ENCODE results near the gene SLC6A18. TPM values are rescaled to one million over a fixed set of nuclear protein-coding genes. Genes with fewer than 3 reads are reported as not detected.

The SLC6A18 gene
- total RNA-seq, 4 donors from 2014 or later: not detected

DNA sequence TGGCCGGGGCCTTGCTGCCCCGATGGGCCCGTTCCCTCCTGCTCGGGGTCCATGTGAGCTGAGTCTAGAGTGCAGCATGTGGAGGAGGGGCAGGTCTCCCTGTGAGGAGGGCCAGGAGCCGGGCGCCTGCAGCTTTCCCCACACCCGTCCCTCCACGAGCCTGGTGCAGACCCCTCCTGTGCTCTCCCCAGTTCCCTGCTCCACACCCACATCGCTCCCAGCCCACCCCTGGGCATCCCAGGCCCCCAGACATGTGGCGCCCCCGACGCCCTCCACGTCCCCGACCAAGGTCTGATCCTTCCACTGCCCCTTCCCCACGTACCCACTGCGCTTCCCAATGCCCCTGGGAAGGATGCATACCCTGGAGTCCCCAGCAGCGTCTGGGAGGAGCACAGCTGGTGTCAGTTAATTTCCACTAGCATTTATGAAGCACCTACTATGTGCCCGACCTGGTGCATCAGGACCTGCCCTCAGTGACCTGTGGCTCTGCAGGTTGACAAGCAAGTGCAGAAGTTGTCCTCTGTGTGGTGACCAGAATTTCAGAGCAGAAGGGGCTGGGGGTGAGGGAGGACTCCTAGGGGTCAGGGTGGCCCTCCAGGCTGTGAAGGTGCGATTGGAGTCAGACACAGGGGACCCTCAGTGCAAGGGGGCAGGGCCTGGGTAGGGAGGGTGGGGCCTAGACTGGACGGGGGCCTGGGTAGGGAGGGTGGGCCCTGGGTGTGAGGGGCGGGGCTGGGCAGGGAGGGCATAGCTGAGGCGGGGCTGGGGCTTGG, 10.8 kb upstream of the SLC6A18 start:
- no peak for ATAC-seq
- Histone ChIP-seq H3K27me3 (peaks cover 55% of the 10 kb centered on the region), H3K27ac (no peak overlapping the region), H3K9me3 (no peaks in the 10 kb centered on the region), H3K4me1 (no peaks in the 10 kb centered on the region), H3K36me3 (no peaks in the 10 kb centered on the region), H3K4me3 (no peak overlapping the region)
- WGBS, 2 donors (ENCODE audit: low coverage in 1 of 2): 66% methylated on average over 6 of the region's 22 CpGs; no CpG with 5 or more reads in 1 of the 2 donors
- TF ChIP-seq EP300 (IDR thresholded peaks at IDR 0.05) (no peak), POLR2A (IDR thresholded peaks at IDR 0.05) (no peak), CTCF (IDR thresholded peaks at IDR 0.05) (no peak), POLR2AphosphoS5 (IDR thresholded peaks at IDR 0.05) (no peak)

GRCh38 chr5:1214936-1215220, 10.3 kb upstream of the SLC6A18 start:
- WGBS, 2 donors (ENCODE audit: low coverage in 1 of 2): 74 to 100% methylated on average over 1 to 2 of the region's 2 CpGs
- Histone ChIP-seq H3K27me3 (peaks cover 60% of the 10 kb centered on the region), H3K4me3 (no peak overlapping the region), H3K27ac (no peak overlapping the region), H3K36me3 (no peaks in the 10 kb centered on the region), H3K9me3 (no peaks in the 10 kb centered on the region), H3K4me1 (no peaks in the 10 kb centered on the region)
- no peak for ATAC-seq
- TF ChIP-seq CTCF (IDR thresholded peaks at IDR 0.05) (no peak), EP300 (IDR thresholded peaks at IDR 0.05) (no peak), POLR2AphosphoS5 (IDR thresholded peaks at IDR 0.05) (no peak), POLR2A (IDR thresholded peaks at IDR 0.05) (no peak)

- WGBS, 2 donors (ENCODE audit: low coverage in 1 of 2): 91% methylated on average over 9 to 13 of the region's 23 CpGs
- no peaks in the 10 kb centered on the region for H3K9me3 ChIP-seq
- H3K4me3 ChIP-seq: no peak overlapping the region
- no peak overlapping the region for H3K27ac ChIP-seq
- H3K4me1 ChIP-seq: no peaks in the 10 kb centered on the region
- ATAC-seq: no peak
- H3K36me3 ChIP-seq: no peaks in the 10 kb centered on the region
- TF ChIP-seq EP300 (IDR thresholded peaks at IDR 0.05) (no peak), POLR2A (IDR thresholded peaks at IDR 0.05) (no peak), CTCF (IDR thresholded peaks at IDR 0.05) (no peak), POLR2AphosphoS5 (IDR thresholded peaks at IDR 0.05) (no peak)
- peaks cover 65% of the 10 kb centered on the region for H3K27me3 ChIP-seq
These were observed 9.7 kb upstream of the SLC6A18 start for GRCh38 chr5:1215320-1216096.

DNA sequence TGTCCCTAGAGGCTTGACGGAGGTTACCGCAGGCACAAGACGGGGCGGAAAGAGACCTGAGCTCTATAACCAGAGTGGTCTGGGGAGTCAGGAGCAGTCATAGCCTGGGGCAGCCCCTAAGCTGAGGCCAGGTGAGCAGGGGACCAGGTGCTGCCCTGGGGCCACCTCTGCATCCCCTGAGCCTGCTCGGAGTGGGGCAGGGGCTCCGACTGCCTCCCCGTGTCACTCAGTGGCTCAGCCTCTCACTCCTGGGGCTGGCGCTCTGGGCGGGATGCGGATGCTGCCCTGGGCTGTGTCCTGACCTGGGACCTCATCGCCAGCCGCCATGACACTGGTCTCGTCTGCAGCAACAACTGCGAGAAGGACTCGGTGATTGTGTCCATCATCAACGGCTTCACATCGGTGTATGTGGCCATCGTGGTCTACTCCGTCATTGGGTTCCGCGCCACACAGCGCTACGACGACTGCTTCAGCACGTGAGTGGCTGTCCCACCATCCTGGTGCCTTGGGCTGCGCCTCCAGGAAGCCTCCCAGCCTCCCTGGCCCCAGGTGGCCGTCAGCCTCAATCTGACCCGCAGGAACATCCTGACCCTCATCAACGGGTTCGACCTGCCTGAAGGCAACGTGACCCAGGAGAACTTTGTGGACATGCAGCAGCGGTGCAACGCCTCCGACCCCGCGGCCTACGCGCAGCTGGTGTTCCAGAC, 8.8 kb upstream of the SLC6A18 start:
- Histone ChIP-seq H3K4me3 (no peak overlapping the region), H3K36me3 (no peaks in the 10 kb centered on the region), H3K4me1 (no peaks in the 10 kb centered on the region), H3K27me3 (peaks cover 72% of the 10 kb centered on the region), H3K27ac (no peak overlapping the region), H3K9me3 (no peaks in the 10 kb centered on the region)
- ATAC-seq: no peak
- 89 to 93% methylated on average over 9 to 17 of the region's 38 CpGs for WGBS, 2 donors (ENCODE audit: low coverage in 1 of 2)
- no peak for TF ChIP-seq POLR2AphosphoS5 (IDR thresholded peaks at IDR 0.05)
- no peak for TF ChIP-seq CTCF (IDR thresholded peaks at IDR 0.05)
- TF ChIP-seq EP300 (IDR thresholded peaks at IDR 0.05): no peak
- no peak for TF ChIP-seq POLR2A (IDR thresholded peaks at IDR 0.05)

Measured in gastroesophageal sphincter (tissue), 4 donors.